H9 (cell line): ENCODE data around the gene POLR2L. TPM values are rescaled to one million over a fixed set of nuclear protein-coding genes. Genes with fewer than 3 reads are reported as not detected.

Experiments
- DNase-seq: peaks from one replicate; pipeline ENCODE4 v3.0.0-alpha.2; 2017
- H2AFZ ChIP-seq: one replicate; pipeline ENCODE4 v1.6.1; 2013; ENCODE audit warnings: mild to moderate bottlenecking, low read length, control low read depth, moderate library complexity
- H2AK5ac ChIP-seq: 2 replicates; pipeline ENCODE4 v1.6.1; 2013; ENCODE audit warnings: low read length, control low read depth, mixed read lengths; ENCODE audit not compliant: insufficient read length
- H2BK120ac ChIP-seq: one replicate; pipeline ENCODE4 v1.6.1; 2013; ENCODE audit warnings: low read depth, mild to moderate bottlenecking, low read length, control low read depth, inconsistent platforms; ENCODE audit not compliant: poor library complexity, severe bottlenecking
- H2BK12ac ChIP-seq: 2 replicates; pipeline ENCODE4 v1.6.1; 2013; ENCODE audit warnings: low read length, control low read depth, mixed read lengths, low read depth; ENCODE audit not compliant: insufficient read length
- H2BK15ac ChIP-seq: 2 replicates; pipeline ENCODE4 v1.6.1; 2013; ENCODE audit warnings: low read depth, low read length, control low read depth
- H2BK20ac ChIP-seq: one replicate; pipeline ENCODE4 v1.6.1; 2013; ENCODE audit warnings: low read depth, mild to moderate bottlenecking, low read length, control low read depth, inconsistent platforms; ENCODE audit not compliant: poor library complexity, severe bottlenecking
- H2BK5ac ChIP-seq: 2 replicates; pipeline ENCODE4 v1.6.1; 2013; ENCODE audit warnings: low read length, control low read depth, mixed read lengths; ENCODE audit not compliant: insufficient read length
- H3K14ac ChIP-seq: 2 replicates; pipeline ENCODE4 v1.6.1; 2013; ENCODE audit warnings: low read length, control low read depth; ENCODE audit not compliant: insufficient read depth
- H3K18ac ChIP-seq: 2 replicates; pipeline ENCODE4 v1.6.1; 2013; ENCODE audit warnings: low read depth, mild to moderate bottlenecking, mixed read lengths, low read length, control low read depth; ENCODE audit not compliant: insufficient read length
- H3K23ac ChIP-seq: 2 replicates; pipeline ENCODE4 v1.6.1; 2013; ENCODE audit warnings: low read length, control low read depth, mixed read lengths, low read depth; ENCODE audit not compliant: insufficient read length
- H3K23me2 ChIP-seq: 2 replicates; pipeline ENCODE4 v1.6.1; 2013; ENCODE audit warnings: low read depth, mild to moderate bottlenecking, mixed read lengths, low read length, control low read depth; ENCODE audit not compliant: insufficient read length, poor library complexity, severe bottlenecking
- H3K27ac ChIP-seq: 2 replicates; pipeline ENCODE4 v1.5.1; 2013; ENCODE audit warnings: low read length, control low read depth, mixed read lengths, low read depth; ENCODE audit not compliant: insufficient read length
- H3K27me3 ChIP-seq: 2 replicates; pipeline ENCODE4 v1.6.1; 2013; ENCODE audit warnings: low read length, control low read depth, inconsistent platforms; ENCODE audit not compliant: insufficient read depth
- H3K4ac ChIP-seq: 2 replicates; pipeline ENCODE4 v1.6.1; 2013; ENCODE audit warnings: low read depth, mild to moderate bottlenecking, control low read depth, inconsistent platforms, low read length, moderate library complexity
- H3K4me1 ChIP-seq: 2 replicates; pipeline ENCODE4 v1.6.1; 2013; ENCODE audit warnings: low read length, control low read depth, inconsistent platforms; ENCODE audit not compliant: insufficient read depth
- H3K4me2 ChIP-seq: 2 replicates; pipeline ENCODE4 v1.6.1; 2013; ENCODE audit warnings: low read length, control low read depth, mixed read lengths; ENCODE audit not compliant: insufficient read length, insufficient read depth
- H3K56ac ChIP-seq: 2 replicates; pipeline ENCODE4 v1.6.1; 2013; ENCODE audit warnings: low read depth, mild to moderate bottlenecking, mixed read lengths, low read length, control low read depth; ENCODE audit not compliant: insufficient read length
- H3K79me1 ChIP-seq: 2 replicates; pipeline ENCODE4 v1.6.1; 2013; ENCODE audit warnings: low read depth, mild to moderate bottlenecking, moderate library complexity, low read length, control low read depth, inconsistent platforms; ENCODE audit not compliant: insufficient read depth, poor library complexity, severe bottlenecking
- H3K79me2 ChIP-seq: 2 replicates; pipeline ENCODE4 v1.6.1; 2013; ENCODE audit warnings: low read length, control low read depth, inconsistent platforms; ENCODE audit not compliant: insufficient read depth
- H3K9ac ChIP-seq: 2 replicates; pipeline ENCODE4 v1.6.1; 2013; ENCODE audit warnings: low read length, control low read depth, mixed read lengths; ENCODE audit not compliant: insufficient read length; ENCODE audit errors: extremely low read depth
- H3K9me3 ChIP-seq: one replicate; pipeline ENCODE4 v1.6.1; 2013; ENCODE audit warnings: low read depth, low read length, inconsistent platforms; ENCODE audit not compliant: control insufficient read depth
- H3T11ph ChIP-seq: one replicate; pipeline ENCODE4 v1.6.1; 2013; ENCODE audit warnings: mild to moderate bottlenecking, low read length, control low read depth, inconsistent platforms
- H4K20me1 ChIP-seq: one replicate; pipeline ENCODE4 v1.6.1; 2013; ENCODE audit not compliant: control insufficient read depth, insufficient read length, insufficient read depth
- H4K5ac ChIP-seq: 2 replicates; pipeline ENCODE4 v1.6.1; 2013; ENCODE audit warnings: low read depth, mild to moderate bottlenecking, mixed read lengths, low read length, control low read depth; ENCODE audit not compliant: insufficient read length
- H4K8ac ChIP-seq: replicated peaks from 2 replicates; pipeline ENCODE4 v1.6.1; 2013; ENCODE audit warnings: low read length, control low read depth, mixed read lengths, low read depth; ENCODE audit not compliant: insufficient read length
- H4K91ac ChIP-seq: 2 replicates; pipeline ENCODE4 v1.6.1; 2013; ENCODE audit warnings: low read depth, mild to moderate bottlenecking, moderate library complexity, mixed read lengths, low read length, control low read depth; ENCODE audit not compliant: insufficient read length
- H3K27ac Mint-ChIP-seq, 3 experiments: 2 replicates in 2 of 3; 3 replicates in 1 of 3; pipeline ENCODE4 v1.8.0; 2020 to 2021; ENCODE audit warnings: mixed read lengths in 3 of 3, mild to moderate bottlenecking in 1 of 3, moderate library complexity in 1 of 3
- H3K27me3 Mint-ChIP-seq: 2 replicates; pipeline ENCODE4 v1.8.0; 2021; ENCODE audit warnings: low read depth, mild to moderate bottlenecking, moderate library complexity, mixed read lengths
- H3K36me3 Mint-ChIP-seq, 3 experiments: 2 replicates in 2 of 3; 3 replicates in 1 of 3; pipeline ENCODE4 v1.8.0; 2020 to 2021; ENCODE audit warnings: low read depth in 3 of 3, mixed read lengths in 3 of 3; ENCODE audit not compliant: insufficient read depth in 1 of 3
- H3K4me1 Mint-ChIP-seq, 2 experiments: 2 replicates each; pipeline ENCODE4 v1.8.0; 2020; ENCODE audit warnings: mixed read lengths in 2 of 2
- H3K4me3 Mint-ChIP-seq, 2 experiments: 2 replicates in 1 of 2; 3 replicates in 1 of 2; pipeline ENCODE4 v1.8.0; 2020 to 2021; ENCODE audit warnings: mild to moderate bottlenecking in 2 of 2, mixed read lengths in 2 of 2, moderate library complexity in 1 of 2
- H3K9me3 Mint-ChIP-seq, 2 experiments: 2 replicates in 1 of 2; 3 replicates in 1 of 2; pipeline ENCODE4 v1.8.0; 2020; ENCODE audit warnings: mild to moderate bottlenecking in 2 of 2, mixed read lengths in 2 of 2, moderate library complexity in 1 of 2
- CTCF ChIP-seq: fragments of 200-600 bp; sonication (generic); conservative IDR thresholded peaks from 3 replicates; pipeline ENCODE4 v1.8.0; 2021; ENCODE audit warnings: antibody characterized with exemption, mild to moderate bottlenecking
- WGBS: extraction: QIAGEN DNeasy Blood & Tissue Kit; methylation state at CpG from one replicate; pipeline ENCODE4 v1.1.7; 2013; ENCODE audit warnings: missing lambda C conversion rate, low lambda C conversion rate, mixed read lengths; ENCODE audit not compliant: insufficient read length; ENCODE audit errors: extremely low coverage; 5-methylcytosine and 5-hydroxymethylcytosine counted together
- total RNA-seq: library from RNA; stranded (reverse); gene quantifications from 2 replicates; pipeline ENCODE4 v1.2.1, GENCODE V29; 2021

POLR2L gene
- total RNA-seq, 1 experiment from 2014 or later: 135 TPM

- Histone ChIP-seq H3T11ph (no peak overlapping the region), H4K5ac (no peak overlapping the region), H2BK5ac (no peak overlapping the region), H2BK20ac (no peak overlapping the region), H2BK120ac (no peak overlapping the region), H3K56ac (no peak overlapping the region), H4K20me1 (peaks cover 2% of the 10 kb centered on the region), H3K14ac (no peak overlapping the region), H2BK12ac (no peak overlapping the region), H3K9me3 (no peaks in the 10 kb centered on the region), H3K79me2 (no peaks in the 10 kb centered on the region), H4K91ac (no peak overlapping the region), H3K18ac (no peak overlapping the region), H3K79me1 (no peaks in the 10 kb centered on the region), H2AK5ac (no peak overlapping the region), H3K23ac (no peak overlapping the region), H4K8ac (no peak overlapping the region), H3K27ac (no peak overlapping the region), H3K9ac (no peak overlapping the region), H2AFZ (no peak overlapping the region), H3K23me2 (no peaks in the 10 kb centered on the region), H3K4me2 (no peak overlapping the region), H3K4me1 (no peaks in the 10 kb centered on the region), H3K27me3 (no peaks in the 10 kb centered on the region), H2BK15ac (no peak overlapping the region), H3K4ac (no peak overlapping the region)
- no peak overlapping the region for H3K4me3 Mint-ChIP-seq
- TF ChIP-seq CTCF: no peak
- no peaks in the 10 kb centered on the region for H3K27me3 Mint-ChIP-seq
- H3K27ac Mint-ChIP-seq: peak overlapping the region in 1 of 3 experiments; percentile 44; a peak in 1 of 7 replicates
- no peak for DNase-seq
- WGBS: no CpG with 5 or more reads among the region's 45 CpGs
- no peaks in the 10 kb centered on the region for H3K9me3 Mint-ChIP-seq
- H3K36me3 Mint-ChIP-seq: peaks cover 16 to 31% (median 29%) of the 10 kb centered on the region in 3 experiments
- H3K4me1 Mint-ChIP-seq: peaks cover 5 to 14% of the 10 kb centered on the region in 2 experiments
Measured at GRCh38 chr11:888310-889212, 46.2 kb upstream of the POLR2L start.
